ENCODE measurements around the gene CYP4F11.

Gene CYP4F11

GRCh38 chr19:15869873-15870272 lies 64.5 kb downstream of the CYP4F11 start:
- Mint-ChIP-seq H3K9me3 (no peaks in the 10 kb centered on the region), H3K27me3 (peaks cover 10% of the 10 kb centered on the region), H3K4me3 (no peak overlapping the region), H3K27ac (peak overlapping the region; percentile 82), H3K36me3 (no peaks in the 10 kb centered on the region), H3K4me1 (peaks cover 6% of the 10 kb centered on the region)

GRCh38 chr19:15869109-15869555 lies 65.2 kb downstream of the CYP4F11 start:
- Mint-ChIP-seq H3K4me3 (no peak overlapping the region), H3K27ac (peak overlapping the region; percentile 37), H3K9me3 (no peaks in the 10 kb centered on the region), H3K36me3 (no peaks in the 10 kb centered on the region), H3K27me3 (peaks cover 7% of the 10 kb centered on the region), H3K4me1 (peaks cover 6% of the 10 kb centered on the region)

- Mint-ChIP-seq H3K27ac (no peak overlapping the region), H3K9me3 (no peaks in the 10 kb centered on the region), H3K4me3 (no peak overlapping the region), H3K36me3 (no peaks in the 10 kb centered on the region), H3K4me1 (peaks cover 6% of the 10 kb centered on the region), H3K27me3 (no peaks in the 10 kb centered on the region)
Measured at GRCh38 chr19:15866636-15867035, 67.7 kb downstream of the CYP4F11 start.

- H3K27ac Mint-ChIP-seq: no peak overlapping the region
- peaks cover 6% of the 10 kb centered on the region for H3K4me1 Mint-ChIP-seq
- H3K27me3 Mint-ChIP-seq: no peaks in the 10 kb centered on the region
- no peaks in the 10 kb centered on the region for H3K36me3 Mint-ChIP-seq
- no peaks in the 10 kb centered on the region for H3K9me3 Mint-ChIP-seq
- no peak overlapping the region for H3K4me3 Mint-ChIP-seq
Measured at GRCh38 chr19:15864824-15865223, 69.5 kb downstream of the CYP4F11 start.

GRCh38 chr19:15863272-15863671 lies 71.1 kb downstream of the CYP4F11 start:
- Mint-ChIP-seq H3K9me3 (no peaks in the 10 kb centered on the region), H3K4me1 (no peaks in the 10 kb centered on the region), H3K27ac (no peak overlapping the region), H3K27me3 (no peaks in the 10 kb centered on the region), H3K36me3 (no peaks in the 10 kb centered on the region), H3K4me3 (no peak overlapping the region)

- Mint-ChIP-seq H3K9me3 (no peaks in the 10 kb centered on the region), H3K4me1 (no peaks in the 10 kb centered on the region), H3K4me3 (no peak overlapping the region), H3K27me3 (no peaks in the 10 kb centered on the region), H3K27ac (no peak overlapping the region), H3K36me3 (no peaks in the 10 kb centered on the region)
Measured at GRCh38 chr19:15862444-15862843, 71.9 kb downstream of the CYP4F11 start.

All from activated naive CD4-positive, alpha-beta T cell treated with anti-CD3 and anti-CD28 coated beads, Interleukin-2, amount 50 U/mL, for 24 hours (primary cell).